GM23338 (cell line): ENCODE data around the gene AMFR. TPM values are rescaled to one million over a fixed set of nuclear protein-coding genes. Genes with fewer than 3 reads are reported as not detected.

Experiments
- EZH2 ChIP-seq: fragments of 200-600 bp; sonication (generic); IDR thresholded peaks from one replicate; pipeline ENCODE4 v1.8.0; 2017; ENCODE audit warnings: antibody characterized with exemption, mild to moderate bottlenecking, low read depth; ENCODE audit not compliant: unreplicated experiment
- EZH2phosphoT487 ChIP-seq: fragments of 200-600 bp; sonication (generic); IDR thresholded peaks from one replicate; pipeline ENCODE4 v1.8.1; 2018; ENCODE audit warnings: antibody characterized with exemption; ENCODE audit not compliant: unreplicated experiment
- POLR2AphosphoS5 ChIP-seq: IDR thresholded peaks from 2 replicates; pipeline ENCODE4 v1.6.1; 2016; ENCODE audit warnings: antibody characterized with exemption, low read depth
- REST ChIP-seq: IDR thresholded peaks from one replicate; pipeline ENCODE4 v1.6.1; 2018; ENCODE audit warnings: antibody characterized with exemption; ENCODE audit not compliant: unreplicated experiment
- STAT1 ChIP-seq: IDR thresholded peaks from one replicate; pipeline ENCODE4 v1.6.1; 2016; ENCODE audit warnings: antibody characterized with exemption; ENCODE audit not compliant: unreplicated experiment
- ZNF331 ChIP-seq: fragments of 250-450 bp; sonication (Bioruptor Pico); IDR thresholded peaks from 2 replicates; pipeline ENCODE4 v1.5.0; 2020; ENCODE audit warnings: low read depth, mild to moderate bottlenecking, moderate library complexity
- polyA plus RNA-seq: library from polyadenylated mRNA; unstranded; fragments of >200 nt; fragmentation: Nextera tagmentation; extraction: Ambion mirVana; gene quantifications from 2 replicates; pipeline ENCODE4 v1.2.1, GENCODE V29; 2016
- total RNA-seq: library from RNA; depleted of rRNA; stranded (reverse); fragments of >200 nt; shearing (Covaris generic); gene quantifications from 2 replicates; pipeline ENCODE4 v1.2.3, GENCODE V29; 2014
- TF ChIP-seq, protein P1 (sequence below): fragments of 250-450 bp; sonication (Bioruptor Pico); IDR thresholded peaks from 2 replicates; pipeline ENCODE4 v1.5.0; 2020; ENCODE audit warnings: mild to moderate bottlenecking, moderate library complexity

AMFR gene
- total and polyA plus RNA-seq, 2 experiments from 2014 or later: 9.0 to 41.1 TPM

DNA sequence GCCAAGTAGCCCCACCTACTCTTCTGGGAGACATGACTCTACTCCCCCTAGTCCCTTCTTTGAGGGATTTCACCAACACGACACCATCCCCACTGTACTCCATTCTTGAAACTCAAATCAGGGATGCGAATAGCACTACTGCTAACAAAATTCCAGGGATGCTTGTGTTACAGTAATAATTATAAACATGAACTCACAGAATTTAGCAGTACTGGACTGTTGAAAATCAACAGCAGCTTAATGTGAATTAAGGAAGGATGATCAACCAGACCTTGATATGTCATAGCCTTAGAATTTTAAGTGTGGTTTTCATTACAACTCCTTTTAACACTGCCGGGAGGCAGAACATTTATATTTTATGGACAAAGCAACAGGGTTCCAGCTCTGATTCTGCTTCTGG, 37.9 kb downstream of the AMFR start (continued):
- TF ChIP-seq, protein P1, sequence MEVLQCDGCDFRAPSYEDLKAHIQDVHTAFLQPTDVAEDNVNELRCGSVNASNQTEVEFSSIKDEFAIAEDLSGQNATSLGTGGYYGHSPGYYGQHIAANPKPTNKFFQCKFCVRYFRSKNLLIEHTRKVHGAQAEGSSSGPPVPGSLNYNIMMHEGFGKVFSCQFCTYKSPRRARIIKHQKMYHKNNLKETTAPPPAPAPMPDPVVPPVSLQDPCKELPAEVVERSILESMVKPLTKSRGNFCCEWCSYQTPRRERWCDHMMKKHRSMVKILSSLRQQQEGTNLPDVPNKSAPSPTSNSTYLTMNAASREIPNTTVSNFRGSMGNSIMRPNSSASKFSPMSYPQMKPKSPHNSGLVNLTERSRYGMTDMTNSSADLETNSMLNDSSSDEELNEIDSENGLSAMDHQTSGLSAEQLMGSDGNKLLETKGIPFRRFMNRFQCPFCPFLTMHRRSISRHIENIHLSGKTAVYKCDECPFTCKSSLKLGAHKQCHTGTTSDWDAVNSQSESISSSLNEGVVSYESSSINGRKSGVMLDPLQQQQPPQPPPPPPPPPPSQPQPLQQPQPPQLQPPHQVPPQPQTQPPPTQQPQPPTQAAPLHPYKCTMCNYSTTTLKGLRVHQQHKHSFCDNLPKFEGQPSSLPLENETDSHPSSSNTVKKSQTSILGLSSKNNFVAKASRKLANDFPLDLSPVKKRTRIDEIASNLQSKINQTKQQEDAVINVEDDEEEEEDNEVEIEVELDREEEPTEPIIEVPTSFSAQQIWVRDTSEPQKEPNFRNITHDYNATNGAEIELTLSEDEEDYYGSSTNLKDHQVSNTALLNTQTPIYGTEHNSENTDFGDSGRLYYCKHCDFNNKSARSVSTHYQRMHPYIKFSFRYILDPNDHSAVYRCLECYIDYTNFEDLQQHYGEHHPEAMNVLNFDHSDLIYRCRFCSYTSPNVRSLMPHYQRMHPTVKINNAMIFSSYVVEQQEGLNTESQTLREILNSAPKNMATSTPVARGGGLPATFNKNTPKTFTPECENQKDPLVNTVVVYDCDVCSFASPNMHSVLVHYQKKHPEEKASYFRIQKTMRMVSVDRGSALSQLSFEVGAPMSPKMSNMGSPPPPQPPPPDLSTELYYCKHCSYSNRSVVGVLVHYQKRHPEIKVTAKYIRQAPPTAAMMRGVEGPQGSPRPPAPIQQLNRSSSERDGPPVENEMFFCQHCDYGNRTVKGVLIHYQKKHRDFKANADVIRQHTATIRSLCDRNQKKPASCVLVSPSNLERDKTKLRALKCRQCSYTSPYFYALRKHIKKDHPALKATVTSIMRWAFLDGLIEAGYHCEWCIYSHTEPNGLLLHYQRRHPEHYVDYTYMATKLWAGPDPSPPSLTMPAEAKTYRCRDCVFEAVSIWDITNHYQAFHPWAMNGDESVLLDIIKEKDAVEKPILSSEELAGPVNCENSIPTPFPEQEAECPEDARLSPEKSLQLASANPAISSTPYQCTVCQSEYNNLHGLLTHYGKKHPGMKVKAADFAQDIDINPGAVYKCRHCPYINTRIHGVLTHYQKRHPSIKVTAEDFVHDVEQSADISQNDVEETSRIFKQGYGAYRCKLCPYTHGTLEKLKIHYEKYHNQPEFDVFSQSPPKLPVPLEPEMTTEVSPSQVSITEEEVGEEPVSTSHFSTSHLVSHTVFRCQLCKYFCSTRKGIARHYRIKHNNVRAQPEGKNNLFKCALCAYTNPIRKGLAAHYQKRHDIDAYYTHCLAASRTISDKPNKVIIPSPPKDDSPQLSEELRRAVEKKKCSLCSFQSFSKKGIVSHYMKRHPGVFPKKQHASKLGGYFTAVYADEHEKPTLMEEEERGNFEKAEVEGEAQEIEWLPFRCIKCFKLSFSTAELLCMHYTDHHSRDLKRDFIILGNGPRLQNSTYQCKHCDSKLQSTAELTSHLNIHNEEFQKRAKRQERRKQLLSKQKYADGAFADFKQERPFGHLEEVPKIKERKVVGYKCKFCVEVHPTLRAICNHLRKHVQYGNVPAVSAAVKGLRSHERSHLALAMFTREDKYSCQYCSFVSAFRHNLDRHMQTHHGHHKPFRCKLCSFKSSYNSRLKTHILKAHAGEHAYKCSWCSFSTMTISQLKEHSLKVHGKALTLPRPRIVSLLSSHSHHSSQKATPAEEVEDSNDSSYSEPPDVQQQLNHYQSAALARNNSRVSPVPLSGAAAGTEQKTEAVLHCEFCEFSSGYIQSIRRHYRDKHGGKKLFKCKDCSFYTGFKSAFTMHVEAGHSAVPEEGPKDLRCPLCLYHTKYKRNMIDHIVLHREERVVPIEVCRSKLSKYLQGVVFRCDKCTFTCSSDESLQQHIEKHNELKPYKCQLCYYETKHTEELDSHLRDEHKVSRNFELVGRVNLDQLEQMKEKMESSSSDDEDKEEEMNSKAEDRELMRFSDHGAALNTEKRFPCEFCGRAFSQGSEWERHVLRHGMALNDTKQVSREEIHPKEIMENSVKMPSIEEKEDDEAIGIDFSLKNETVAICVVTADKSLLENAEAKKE: no peak
- TF ChIP-seq EZH2 (no peak), POLR2AphosphoS5 (no peak), EZH2phosphoT487 (no peak), STAT1 (no peak), REST (no peak), ZNF331 (no peak)
